NB4 (cell line): Measurements from ENCODE around the gene PPFIBP2.
A peak's percentile ranks its signal among the peaks of the same experiment; 100 is the strongest.

Source experiments
- DNase-seq: peaks from one replicate; pipeline ENCODE4 v3.0.0; 2010; ENCODE audit warnings: low read depth
- H3K4me3 ChIP-seq: one replicate; pipeline ENCODE4 v1.5.1; 2011; ENCODE audit warnings: mild to moderate bottlenecking, low read depth, low read length, moderate library complexity
- CTCF ChIP-seq: IDR thresholded peaks from one replicate; pipeline ENCODE4 v1.5.1; 2012; ENCODE audit warnings: low read depth, low read length
- MAX ChIP-seq: IDR thresholded peaks from 2 replicates; pipeline ENCODE4 v1.6.1; 2011; ENCODE audit warnings: low read depth, low read length
- MYC ChIP-seq: IDR thresholded peaks from 2 replicates; pipeline ENCODE4 v1.6.1; 2011; ENCODE audit warnings: low read depth, low read length
- POLR2A ChIP-seq: IDR thresholded peaks from 2 replicates; pipeline ENCODE4 v1.6.1; 2011; ENCODE audit warnings: mild to moderate bottlenecking; ENCODE audit not compliant: insufficient read length; ENCODE audit errors: extremely low read depth

PPFIBP2 gene

GRCh38 chr11:7524462-7525235 lies 10.8 kb downstream of the PPFIBP2 start:
- TF ChIP-seq MAX = peak; percentile 39; the same call in 1 of the 2 replicates
- no peak for TF ChIP-seq MYC
- DNase-seq = peak; percentile 67
- H3K4me3 ChIP-seq = no peak overlapping the region

GRCh38 chr11:7525424-7525823 lies 11.6 kb downstream of the PPFIBP2 start:
- TF ChIP-seq MYC (no peak), CTCF (no peak), POLR2A (no peak), MAX (no peak)
- DNase-seq = no peak

GRCh38 chr11:7527029-7527428 lies 13.2 kb downstream of the PPFIBP2 start:
- DNase-seq = no peak
- no peak overlapping the region for H3K4me3 ChIP-seq
- TF ChIP-seq MYC = no peak
- no peak for TF ChIP-seq POLR2A
- TF ChIP-seq MAX = no peak
- no peak for TF ChIP-seq CTCF

More at GRCh38 chr11:7525424-7525823, 11.6 kb downstream of the PPFIBP2 start:
- no peak overlapping the region for H3K4me3 ChIP-seq

GRCh38 chr11:7528514-7529049 lies 14.8 kb downstream of the PPFIBP2 start:
- no peak overlapping the region for H3K4me3 ChIP-seq
- DNase-seq = no peak
- TF ChIP-seq CTCF (no peak), POLR2A (no peak), MAX (no peak), MYC (no peak)

- no peak for TF ChIP-seq POLR2A
- no peak for TF ChIP-seq MAX
- TF ChIP-seq CTCF = no peak
- TF ChIP-seq MYC = no peak
- no peak overlapping the region for H3K4me3 ChIP-seq
- DNase-seq = no peak
These were observed 16.3 kb downstream of the PPFIBP2 start for GRCh38 chr11:7530013-7530640.

- no peak overlapping the region for H3K4me3 ChIP-seq
- TF ChIP-seq CTCF (no peak), MYC (no peak)
- DNase-seq = no peak
These were observed 17.2 kb downstream of the PPFIBP2 start for GRCh38 chr11:7531011-7531410.
